Stimulated activated naive CD8-positive, alpha-beta T cell treated with anti-CD3 and anti-CD28 coated beads, Interleukin-15, Interleukin-2, amounts not matched to agents 100 ng/mL and 50 ng/mL, for 24 hours (primary cell): Measurements from ENCODE around the gene CST1.
"Not testable (repeated sequence)": the region's sequence is repeated elsewhere in the genome, so short reads cannot be mapped to it uniquely, and the experiment has no call there.

ENCODE experiments used
- H3K27ac Mint-ChIP-seq: one replicate; pipeline ENCODE4 v1.8.0; 2021; ENCODE audit warnings: mild to moderate bottlenecking, mixed read lengths
- H3K27me3 Mint-ChIP-seq: one replicate; pipeline ENCODE4 v1.8.0; 2021; ENCODE audit warnings: mixed read lengths
- H3K36me3 Mint-ChIP-seq: one replicate; pipeline ENCODE4 v1.8.0; 2021; ENCODE audit warnings: low read depth, mixed read lengths
- H3K4me1 Mint-ChIP-seq: one replicate; pipeline ENCODE4 v1.8.0; 2021; ENCODE audit warnings: low read depth, mixed read lengths
- H3K4me3 Mint-ChIP-seq: one replicate; pipeline ENCODE4 v1.8.0; 2021; ENCODE audit warnings: mild to moderate bottlenecking, mixed read lengths
- H3K9me3 Mint-ChIP-seq: one replicate; pipeline ENCODE4 v1.8.0; 2021; ENCODE audit warnings: mixed read lengths

The CST1 gene, protein sequence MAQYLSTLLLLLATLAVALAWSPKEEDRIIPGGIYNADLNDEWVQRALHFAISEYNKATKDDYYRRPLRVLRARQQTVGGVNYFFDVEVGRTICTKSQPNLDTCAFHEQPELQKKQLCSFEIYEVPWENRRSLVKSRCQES

DNA sequence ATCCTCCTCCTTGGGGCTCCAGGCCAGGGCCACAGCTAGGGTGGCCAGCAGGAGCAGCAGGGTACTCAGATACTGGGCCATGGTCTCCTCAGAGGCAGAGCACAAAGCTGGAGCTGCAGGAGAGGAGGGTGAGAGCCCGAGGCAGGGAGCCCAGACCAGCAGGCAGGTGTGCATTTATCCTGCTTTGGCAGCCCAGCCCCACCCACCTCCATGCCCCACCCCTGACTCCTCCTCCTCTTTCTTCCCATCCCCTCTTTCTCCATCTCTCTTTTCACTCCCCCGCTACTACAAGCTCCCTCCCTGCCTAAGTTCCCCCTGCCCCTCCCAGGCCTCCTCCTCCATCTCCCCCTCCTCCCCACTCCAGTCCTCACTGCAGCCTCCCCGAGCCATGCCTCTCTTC, at the start of gene CST1:
CST1 (minus strand) TSS at position 150 of the 400 bp plus-strand sequence; CDS start at position 81, 69 bp downstream.
- H3K9me3 Mint-ChIP-seq, H3K36me3 Mint-ChIP-seq, H3K27ac Mint-ChIP-seq, H3K27me3 Mint-ChIP-seq, H3K4me3 Mint-ChIP-seq, H3K4me1 Mint-ChIP-seq: not testable (repeated sequence)

DNA sequence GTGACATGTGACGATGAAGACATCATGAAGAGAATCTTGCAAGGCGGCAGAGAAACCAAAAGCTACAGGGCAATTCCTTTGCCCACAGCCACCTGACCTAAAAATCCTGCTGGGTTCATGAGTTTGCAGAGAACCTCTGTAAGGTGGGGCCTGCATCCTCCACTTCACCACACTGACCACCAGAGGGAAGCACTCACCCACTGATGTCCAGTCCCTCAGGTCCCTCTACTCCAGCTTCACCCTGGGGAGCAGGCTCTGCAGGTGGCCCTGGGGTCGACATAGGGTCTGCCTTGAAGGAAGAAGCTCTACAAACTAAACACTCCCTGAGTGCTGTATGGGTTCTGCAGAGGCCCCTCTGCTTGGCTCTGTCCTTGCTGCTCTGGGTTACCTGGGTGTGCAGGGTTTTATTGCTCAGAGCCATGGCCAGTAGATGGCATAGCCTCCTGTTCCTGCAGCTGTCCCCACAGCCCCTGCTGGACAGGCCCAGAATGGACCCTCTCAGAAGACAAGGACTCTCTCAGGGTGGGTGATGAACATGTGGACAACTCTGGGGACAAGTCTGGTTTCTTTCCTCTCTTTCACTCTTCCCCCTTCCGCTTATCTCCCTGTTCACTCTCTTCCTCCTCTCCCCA, 48.6 kb upstream of the CST1 start:
- H3K27me3 Mint-ChIP-seq, H3K4me1 Mint-ChIP-seq, H3K9me3 Mint-ChIP-seq, H3K36me3 Mint-ChIP-seq, H3K4me3 Mint-ChIP-seq, H3K27ac Mint-ChIP-seq: not testable (repeated sequence)

DNA sequence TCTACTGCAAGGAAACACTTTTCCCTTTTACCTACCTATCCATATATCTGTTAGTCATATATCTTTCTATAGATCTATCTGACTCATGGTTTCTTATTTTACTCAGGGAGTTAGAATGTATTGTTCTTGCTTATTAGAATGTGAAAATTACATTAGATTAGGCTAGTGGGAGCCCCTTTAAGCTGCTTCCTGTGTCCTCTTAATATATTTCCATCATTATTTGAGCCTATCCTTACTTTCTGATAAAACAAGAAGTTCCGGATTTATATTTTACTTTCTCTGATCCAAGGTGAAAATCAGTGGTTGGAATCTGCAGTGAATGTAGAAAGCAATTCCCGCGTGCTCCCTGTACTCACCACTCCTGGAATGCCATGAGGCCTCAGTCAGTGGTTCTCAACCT, 44.8 kb upstream of the CST1 start:
- Mint-ChIP-seq H3K9me3 (no peaks in the 10 kb centered on the region), H3K27ac (no peak overlapping the region), H3K4me1 (no peaks in the 10 kb centered on the region), H3K36me3 (no peaks in the 10 kb centered on the region), H3K4me3 (no peak overlapping the region), H3K27me3 (peaks cover 5% of the 10 kb centered on the region)

DNA sequence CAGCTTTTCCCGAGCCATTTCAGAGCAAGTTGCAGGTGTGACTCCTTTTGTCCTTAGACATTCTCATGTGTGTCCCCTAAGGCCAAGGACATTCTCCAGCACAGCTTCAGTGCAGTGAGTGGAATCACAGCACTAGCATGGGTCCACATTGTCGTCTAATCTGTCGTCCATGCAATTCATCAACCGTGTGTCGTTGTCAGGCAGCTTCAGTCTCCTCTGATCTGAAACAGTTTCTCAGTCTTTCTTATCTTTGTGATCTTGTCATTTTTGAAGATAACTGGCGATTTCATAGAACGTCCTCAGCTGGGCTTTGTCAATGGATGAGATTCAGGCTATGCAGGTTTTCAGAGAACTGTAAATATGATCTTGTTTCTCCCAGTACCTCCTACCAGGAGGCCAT, 44.1 kb upstream of the CST1 start:
- H3K27ac Mint-ChIP-seq: no peak overlapping the region
- no peaks in the 10 kb centered on the region for H3K9me3 Mint-ChIP-seq
- H3K27me3 Mint-ChIP-seq: peaks cover 5% of the 10 kb centered on the region
- no peaks in the 10 kb centered on the region for H3K36me3 Mint-ChIP-seq
- H3K4me1 Mint-ChIP-seq: no peaks in the 10 kb centered on the region
- no peak overlapping the region for H3K4me3 Mint-ChIP-seq

DNA sequence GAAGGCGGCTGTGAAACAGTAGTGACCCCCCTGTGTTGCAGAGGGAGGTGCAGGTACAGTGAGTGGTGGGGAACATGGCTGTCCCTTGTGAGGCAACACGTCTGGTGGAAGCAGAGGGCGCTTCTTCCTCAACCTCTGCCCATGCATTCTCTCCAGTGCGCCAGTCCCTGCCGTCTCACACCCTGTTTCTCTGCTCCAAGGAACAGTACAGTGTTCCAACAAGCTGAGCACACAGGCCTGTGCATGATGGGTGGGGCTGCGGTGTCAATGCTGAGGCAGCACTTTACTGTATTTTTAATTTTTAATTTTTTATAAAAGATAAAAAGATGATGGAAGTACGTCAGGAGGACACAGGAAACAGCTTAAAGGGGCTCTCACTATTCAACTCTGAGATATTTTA, 43.3 kb upstream of the CST1 start:
- Mint-ChIP-seq H3K27ac (no peak overlapping the region), H3K9me3 (no peaks in the 10 kb centered on the region), H3K36me3 (no peaks in the 10 kb centered on the region), H3K4me3 (no peak overlapping the region), H3K4me1 (no peaks in the 10 kb centered on the region), H3K27me3 (peaks cover 5% of the 10 kb centered on the region)

DNA sequence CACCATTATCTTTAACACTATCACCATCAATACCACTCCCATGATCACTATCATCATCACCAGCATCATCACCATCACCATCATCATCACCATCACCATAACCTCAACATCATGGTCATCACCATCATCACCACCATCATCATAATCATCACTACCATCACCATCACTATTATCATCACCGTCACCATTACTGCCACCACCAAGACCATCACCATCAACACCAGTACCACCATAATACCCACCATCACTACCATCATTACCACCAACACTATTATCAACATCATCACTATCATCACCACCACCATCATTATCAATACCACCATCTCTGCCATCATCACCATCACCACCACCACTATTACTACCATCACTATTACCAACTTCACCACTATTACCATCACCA, 32.7 kb upstream of the CST1 start:
- H3K27me3 Mint-ChIP-seq: peaks cover 3% of the 10 kb centered on the region
- no peak overlapping the region for H3K27ac Mint-ChIP-seq
- H3K4me3 Mint-ChIP-seq: no peak overlapping the region
- no peaks in the 10 kb centered on the region for H3K4me1 Mint-ChIP-seq
- no peaks in the 10 kb centered on the region for H3K9me3 Mint-ChIP-seq
- no peaks in the 10 kb centered on the region for H3K36me3 Mint-ChIP-seq

DNA sequence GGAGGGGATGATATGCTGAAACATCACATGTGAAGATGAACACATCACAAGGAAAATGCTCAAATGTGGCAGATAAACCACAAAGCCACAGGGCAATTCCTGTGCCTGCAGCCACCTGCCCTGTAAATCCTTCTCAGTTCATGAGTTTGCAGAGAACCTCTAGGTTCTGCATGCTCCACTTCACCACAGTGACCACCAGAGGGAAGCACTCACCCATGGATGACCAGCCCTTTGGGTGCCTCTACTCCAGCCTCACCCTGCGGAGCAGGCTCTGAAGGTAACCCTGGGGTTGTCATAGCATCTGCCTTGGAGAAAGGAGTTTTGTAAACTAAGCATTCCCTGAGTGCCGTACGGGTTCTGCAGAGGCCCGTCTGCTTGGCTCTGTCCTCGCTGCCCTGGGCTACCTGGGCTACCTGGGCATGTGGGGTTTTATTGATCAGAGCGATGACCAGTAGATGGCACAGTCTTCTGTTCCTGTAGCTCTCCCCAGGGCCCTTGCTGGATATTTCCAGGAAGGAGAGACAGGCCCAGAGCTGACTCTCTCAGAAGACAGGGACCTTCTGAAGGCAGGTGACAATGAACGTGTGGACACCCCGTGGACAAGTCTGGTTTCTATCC, 31.7 kb upstream of the CST1 start:
- H3K4me1 Mint-ChIP-seq: no peaks in the 10 kb centered on the region
- no peaks in the 10 kb centered on the region for H3K9me3 Mint-ChIP-seq
- H3K4me3 Mint-ChIP-seq: no peak overlapping the region
- H3K27me3 Mint-ChIP-seq: peaks cover 3% of the 10 kb centered on the region
- H3K36me3 Mint-ChIP-seq: no peaks in the 10 kb centered on the region
- H3K27ac Mint-ChIP-seq: no peak overlapping the region

DNA sequence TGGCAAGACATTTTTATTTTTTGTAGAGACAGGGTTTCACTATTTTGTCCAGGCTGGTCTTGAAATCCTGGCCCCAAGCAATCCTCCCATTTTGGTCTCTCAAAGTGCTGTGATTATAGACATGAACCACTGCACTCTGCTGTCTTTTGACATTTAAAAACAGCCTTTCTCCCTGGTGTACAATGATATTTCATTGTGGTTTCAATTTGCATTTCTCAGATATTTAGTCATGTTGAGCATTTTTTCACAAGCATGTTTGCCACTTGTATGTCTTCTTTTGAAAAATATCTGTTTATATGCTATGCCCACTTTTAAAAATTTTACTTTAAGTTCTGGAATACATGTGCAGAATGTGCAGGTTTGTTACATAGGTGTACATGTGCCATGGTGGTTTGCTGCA, 27.9 kb upstream of the CST1 start:
- H3K4me3 Mint-ChIP-seq, H3K4me1 Mint-ChIP-seq, H3K27ac Mint-ChIP-seq, H3K27me3 Mint-ChIP-seq, H3K36me3 Mint-ChIP-seq, H3K9me3 Mint-ChIP-seq: not testable (repeated sequence)

DNA sequence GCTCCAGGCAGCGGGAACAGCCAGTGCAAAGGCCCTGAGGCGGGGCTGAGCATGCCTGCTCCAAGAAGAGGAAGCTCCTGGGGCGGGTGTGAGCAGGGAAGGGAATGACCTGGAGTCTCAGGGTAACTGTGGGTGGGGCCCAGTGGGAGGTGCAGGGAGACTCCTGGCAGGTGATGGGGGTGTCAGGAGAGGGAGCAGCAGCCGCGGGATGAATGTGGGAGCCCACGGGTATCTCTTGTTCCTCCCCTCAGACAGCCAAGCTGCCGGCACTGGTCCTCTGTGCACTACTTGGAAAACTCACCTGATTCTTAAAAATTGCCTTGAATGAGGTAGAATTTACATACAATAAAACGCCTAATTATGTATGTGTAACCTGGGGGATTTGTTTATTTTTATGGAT, 26.6 kb upstream of the CST1 start:
- not testable (repeated sequence) for H3K9me3 Mint-ChIP-seq, H3K4me3 Mint-ChIP-seq, H3K27ac Mint-ChIP-seq, H3K27me3 Mint-ChIP-seq, H3K4me1 Mint-ChIP-seq, H3K36me3 Mint-ChIP-seq

DNA sequence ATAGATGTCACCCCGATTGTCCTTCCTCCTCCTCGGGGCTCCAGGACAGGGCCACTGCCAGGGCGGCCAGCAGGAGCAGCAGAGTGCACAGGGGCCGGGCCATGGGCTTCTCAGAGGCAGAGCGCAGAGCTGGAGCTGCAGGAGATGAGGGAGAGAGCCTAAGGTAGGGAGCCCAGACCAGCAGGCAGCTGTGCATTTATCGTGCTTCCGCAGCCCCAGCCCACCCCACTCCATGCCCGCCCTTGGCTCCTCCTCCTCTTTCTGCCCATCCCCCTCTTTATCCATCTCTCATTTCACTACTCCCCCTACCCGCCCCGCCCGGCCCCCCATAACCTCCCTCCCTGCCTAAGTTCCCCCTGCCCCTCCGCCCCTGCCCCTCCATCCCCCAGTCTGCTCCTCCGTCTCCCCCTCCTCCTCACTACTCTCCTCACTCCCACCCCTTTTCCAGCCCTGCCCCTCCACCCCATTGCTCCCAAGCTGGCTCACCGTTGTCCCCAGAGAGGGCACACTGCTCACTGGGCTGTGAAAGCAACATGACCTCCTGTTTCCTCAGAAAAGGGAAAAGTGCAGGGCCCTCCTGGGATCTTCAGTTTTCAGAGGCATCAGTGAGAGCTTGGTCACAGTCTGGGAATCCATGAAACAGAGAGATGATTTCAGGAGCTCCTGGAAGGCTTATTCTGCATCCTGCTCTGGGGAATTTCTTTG, 25.5 kb upstream of the CST1 start:
- H3K27me3 Mint-ChIP-seq: peaks cover 3% of the 10 kb centered on the region
- no peak overlapping the region for H3K27ac Mint-ChIP-seq
- no peaks in the 10 kb centered on the region for H3K9me3 Mint-ChIP-seq
- no peak overlapping the region for H3K4me3 Mint-ChIP-seq
- H3K36me3 Mint-ChIP-seq: no peaks in the 10 kb centered on the region
- H3K4me1 Mint-ChIP-seq: no peaks in the 10 kb centered on the region

DNA sequence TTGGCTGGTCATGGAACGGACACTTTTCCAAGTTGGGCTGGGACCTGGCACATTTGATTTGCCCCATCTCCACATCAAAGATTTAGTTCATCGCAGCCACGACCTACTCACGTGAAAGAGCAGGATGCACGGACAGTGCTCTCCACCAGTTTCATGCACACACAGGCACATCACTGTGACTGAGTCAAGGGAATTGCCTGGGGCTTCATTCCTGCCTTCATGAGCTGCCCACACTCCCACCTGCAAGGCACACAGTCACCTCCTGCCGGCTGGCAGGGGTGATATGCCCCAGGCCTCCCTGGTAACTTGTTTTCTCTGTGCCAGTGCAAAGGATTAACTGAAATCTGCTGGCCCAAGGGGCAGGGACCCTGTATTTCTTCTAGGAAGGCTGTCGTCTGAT, 23.3 kb upstream of the CST1 start:
- no peak overlapping the region for H3K4me3 Mint-ChIP-seq
- H3K27ac Mint-ChIP-seq: no peak overlapping the region
- no peaks in the 10 kb centered on the region for H3K4me1 Mint-ChIP-seq
- H3K36me3 Mint-ChIP-seq: no peaks in the 10 kb centered on the region
- H3K9me3 Mint-ChIP-seq: no peaks in the 10 kb centered on the region
- peaks cover 1% of the 10 kb centered on the region for H3K27me3 Mint-ChIP-seq

DNA sequence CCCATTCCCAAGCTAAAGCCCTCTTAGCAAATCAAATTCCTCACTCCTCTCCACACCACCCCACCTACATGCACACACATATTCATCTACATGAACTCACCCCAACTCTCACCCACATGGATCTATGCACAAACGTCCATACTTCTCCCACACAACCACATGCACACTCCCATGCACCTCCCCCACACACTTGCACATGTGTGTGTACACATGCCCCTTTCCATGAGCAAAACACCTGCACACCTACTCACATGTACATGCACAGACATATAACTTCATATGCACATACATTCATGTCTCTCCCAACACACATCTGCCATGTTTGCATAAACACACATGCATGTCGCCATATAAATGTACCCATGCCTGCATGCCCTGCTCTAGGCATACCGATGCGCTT, 22.8 kb upstream of the CST1 start:
- Mint-ChIP-seq H3K4me3 (no peak overlapping the region), H3K9me3 (no peaks in the 10 kb centered on the region), H3K27me3 (peaks cover 4% of the 10 kb centered on the region), H3K27ac (no peak overlapping the region), H3K36me3 (no peaks in the 10 kb centered on the region), H3K4me1 (no peaks in the 10 kb centered on the region)

DNA sequence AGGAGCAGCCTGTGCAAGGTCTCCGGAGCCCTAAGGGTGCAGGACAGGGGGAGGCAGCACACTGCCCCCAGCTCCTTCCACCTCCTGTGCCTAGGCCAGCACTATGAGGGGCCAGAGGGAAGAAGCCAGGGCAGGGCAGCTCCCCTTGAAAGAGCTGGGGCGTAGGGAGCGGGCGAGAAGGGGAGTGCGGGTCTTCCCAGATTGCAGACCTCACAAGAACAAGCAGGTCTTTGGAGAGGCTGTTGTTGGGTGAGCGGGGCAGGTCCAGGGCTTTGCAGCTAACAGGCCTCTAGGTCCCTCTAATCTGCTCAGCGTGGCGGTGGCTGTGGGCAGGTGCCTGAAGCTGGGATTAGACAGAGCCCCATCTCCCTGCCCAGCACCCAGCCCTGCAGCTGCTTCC, 22.4 kb upstream of the CST1 start:
- Mint-ChIP-seq H3K36me3 (no peaks in the 10 kb centered on the region), H3K27ac (no peak overlapping the region), H3K4me1 (no peaks in the 10 kb centered on the region), H3K9me3 (no peaks in the 10 kb centered on the region), H3K27me3 (peaks cover 4% of the 10 kb centered on the region), H3K4me3 (no peak overlapping the region)

DNA sequence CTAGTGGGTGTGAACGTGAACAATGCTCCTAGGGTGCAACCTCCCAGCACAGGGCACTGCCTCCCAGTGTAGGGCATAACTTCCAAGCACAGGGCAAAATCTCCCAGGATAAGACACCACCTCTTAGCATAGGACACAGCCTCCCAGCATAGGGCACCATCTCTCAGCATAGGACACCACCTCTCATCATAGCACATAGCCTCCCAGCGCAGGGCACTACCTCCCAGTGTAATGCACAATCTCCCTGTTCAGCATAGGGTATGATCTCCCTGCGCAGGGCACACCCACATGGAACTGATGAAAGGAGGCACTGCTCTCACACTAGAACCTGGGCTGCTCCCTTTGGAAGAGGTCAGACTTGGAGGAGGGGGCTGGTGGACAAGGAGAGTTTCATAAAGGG, 21.3 kb upstream of the CST1 start:
- peaks cover 4% of the 10 kb centered on the region for H3K27me3 Mint-ChIP-seq

DNA sequence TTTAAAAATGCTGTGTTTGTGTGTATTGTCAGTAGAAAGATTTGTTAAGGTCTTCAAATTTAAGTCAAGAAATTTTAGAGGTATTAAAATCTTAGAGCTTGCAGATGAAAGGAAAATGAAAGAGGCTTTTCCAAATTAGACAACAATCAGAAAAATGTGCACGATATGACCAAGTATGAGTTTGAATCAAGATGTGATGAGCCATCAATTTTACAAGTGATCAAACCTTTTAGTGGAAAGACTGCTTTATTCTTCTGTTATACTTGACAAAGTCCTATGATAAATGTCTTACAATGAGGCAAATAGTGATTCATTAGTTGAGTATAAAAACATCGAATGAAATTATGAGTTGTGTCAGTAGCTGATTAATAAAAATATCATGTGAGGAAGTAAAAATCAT, 19.6 kb upstream of the CST1 start:
- no peaks in the 10 kb centered on the region for H3K4me1 Mint-ChIP-seq
- H3K27me3 Mint-ChIP-seq: peaks cover 14% of the 10 kb centered on the region
- no peak overlapping the region for H3K27ac Mint-ChIP-seq
- no peak overlapping the region for H3K4me3 Mint-ChIP-seq
- no peaks in the 10 kb centered on the region for H3K36me3 Mint-ChIP-seq
- H3K9me3 Mint-ChIP-seq: no peaks in the 10 kb centered on the region

More for the DNA sequence above, 21.3 kb upstream of the CST1 start:
- no peaks in the 10 kb centered on the region for H3K4me1 Mint-ChIP-seq
- no peak overlapping the region for H3K27ac Mint-ChIP-seq
- H3K36me3 Mint-ChIP-seq: no peaks in the 10 kb centered on the region
- no peak overlapping the region for H3K4me3 Mint-ChIP-seq
- no peaks in the 10 kb centered on the region for H3K9me3 Mint-ChIP-seq
